GM18517 (cell line): ENCODE results near the gene ZSWIM6.

Experiments used
- ATAC-seq: cut with Tn5 transposase; IDR thresholded peaks from one replicate; pipeline ENCODE4 v1.9.1; 2021; ENCODE audit warnings: mild to moderate bottlenecking, moderate library complexity; ENCODE audit not compliant: unreplicated experiment

The ZSWIM6 gene

DNA sequence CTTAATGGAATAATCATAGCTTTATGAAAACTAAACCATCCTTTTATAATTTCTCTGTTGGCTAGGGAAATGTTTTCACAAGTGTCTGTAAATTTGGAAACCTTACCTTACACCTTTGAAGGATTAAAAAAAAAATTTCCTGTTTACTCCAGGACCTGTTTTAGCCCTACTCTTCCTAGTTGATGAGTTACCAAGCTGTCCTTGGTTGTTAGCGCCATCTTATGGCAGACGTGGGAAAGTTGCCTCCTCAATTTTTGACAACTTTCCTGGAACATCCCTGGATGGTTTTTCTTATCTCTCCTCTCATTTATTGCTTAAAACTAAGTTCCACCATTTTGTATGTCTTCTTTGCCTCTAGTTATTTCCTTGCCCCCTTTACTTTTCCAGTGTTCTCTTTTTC lies 25.7 kb downstream of the ZSWIM6 start:
- no peak for ATAC-seq

DNA sequence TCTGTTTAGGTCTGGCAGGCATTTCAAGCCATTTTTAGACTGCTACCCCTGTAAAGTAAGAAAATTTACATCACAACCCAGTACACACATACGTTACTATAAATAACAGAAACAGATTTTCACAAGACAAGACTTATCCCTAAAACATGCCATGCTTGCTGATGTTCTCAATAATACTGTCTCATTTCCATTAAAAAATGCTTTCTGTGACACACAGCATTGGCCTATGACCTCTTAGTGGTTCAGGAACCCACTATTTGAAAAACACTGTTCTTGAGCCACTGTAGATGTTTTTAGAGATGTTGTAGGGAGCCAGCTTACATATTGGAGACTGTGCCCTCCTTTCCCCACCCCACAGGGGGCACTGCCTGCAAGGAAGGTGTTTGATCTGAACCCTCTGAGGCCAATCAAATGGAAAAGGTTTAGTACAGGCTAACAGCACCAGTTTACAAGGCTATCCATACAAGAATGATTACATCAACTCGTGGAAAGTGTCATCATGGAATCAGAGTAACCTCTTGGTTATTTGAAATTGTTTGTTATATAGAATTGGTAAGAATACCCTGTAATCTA lies 30.8 kb downstream of the ZSWIM6 start:
- ATAC-seq, result no peak

DNA sequence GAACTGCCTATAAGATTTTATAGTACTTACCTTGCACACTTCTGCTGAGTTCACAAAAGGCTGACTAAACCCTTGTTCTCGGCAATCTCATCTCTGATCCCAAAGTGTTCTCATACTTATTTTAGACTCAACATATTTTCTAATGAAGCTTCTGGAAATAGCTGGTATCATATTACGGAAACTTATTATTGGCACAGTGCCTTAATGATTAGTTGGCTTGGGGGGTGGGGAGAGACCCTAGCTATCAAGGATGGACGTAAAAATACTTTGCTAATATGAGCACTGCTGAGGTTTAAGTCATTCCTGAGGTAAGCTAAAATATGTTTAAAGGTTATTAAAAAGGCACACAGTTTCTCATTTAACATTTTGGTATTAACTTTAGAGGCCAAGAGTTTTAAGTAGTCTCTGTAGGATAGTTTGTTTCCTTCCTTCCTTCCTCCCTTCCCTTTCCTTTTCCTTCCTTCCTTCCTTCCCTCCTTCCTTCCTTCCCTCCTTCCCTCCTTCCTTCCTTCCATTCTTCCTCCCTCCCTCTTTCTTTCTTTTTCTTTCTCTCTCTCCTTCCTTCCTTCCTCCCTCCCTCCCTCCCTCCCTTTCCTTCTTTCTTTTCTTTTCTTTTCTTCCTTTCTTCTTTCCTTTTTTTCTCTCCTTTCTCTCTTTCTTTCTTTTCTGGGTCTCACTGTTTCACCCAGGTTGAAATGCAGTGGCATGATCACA lies 31.5 kb downstream of the ZSWIM6 start:
- no peak for ATAC-seq

DNA sequence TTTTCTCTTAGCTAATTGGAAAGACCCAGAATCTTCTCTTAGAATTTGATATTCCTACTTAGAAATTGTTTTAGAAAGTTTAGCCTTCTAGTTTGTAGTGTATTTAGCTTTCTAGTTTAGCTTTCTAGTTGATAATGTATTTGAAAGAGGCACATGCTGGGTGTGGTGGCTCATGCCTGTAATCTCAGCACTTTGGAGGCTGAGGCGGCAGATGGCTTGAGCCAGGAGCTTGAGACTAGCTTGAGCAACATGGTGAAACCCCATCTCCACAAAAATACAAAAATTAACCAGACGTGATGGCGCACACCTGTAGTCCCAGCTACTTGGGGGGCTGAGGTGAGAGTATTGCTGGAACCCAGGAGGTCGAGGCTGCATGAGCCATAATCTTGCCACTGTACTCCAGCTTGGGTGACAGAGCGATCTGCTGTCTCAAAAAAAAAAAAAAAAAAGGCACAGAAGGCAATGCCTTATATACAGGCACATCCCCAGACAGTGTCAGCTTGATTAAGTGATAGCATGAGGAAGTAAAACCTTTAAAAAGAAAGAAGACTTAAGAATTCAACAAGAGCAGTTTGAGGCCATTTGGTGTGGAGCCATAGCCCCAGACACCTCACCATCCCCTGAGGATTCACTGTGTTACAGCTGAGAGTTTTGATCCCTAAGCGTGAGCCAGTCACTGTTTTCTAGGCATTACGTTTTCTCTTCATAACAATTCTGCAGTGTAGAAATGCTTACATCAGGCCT lies 34.6 kb downstream of the ZSWIM6 start:
- no peak for ATAC-seq

DNA sequence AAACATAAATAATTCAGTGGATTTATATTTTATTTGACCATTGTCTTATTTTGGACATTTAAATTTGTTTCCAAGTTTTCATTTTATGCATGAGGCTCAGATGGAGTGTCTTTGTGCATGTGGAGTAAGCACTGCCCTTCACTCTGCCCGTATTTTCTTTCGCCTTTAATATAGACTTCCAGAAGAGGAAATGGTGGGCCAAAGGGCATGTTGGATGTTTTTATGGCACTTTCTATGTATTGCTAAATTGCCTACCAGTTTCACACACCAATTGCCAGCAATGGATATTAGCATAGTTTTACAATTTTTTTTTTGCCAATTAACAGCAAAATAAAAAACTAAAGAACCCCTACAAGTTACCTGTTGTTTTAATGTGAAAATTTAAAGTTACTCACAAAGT lies 38.4 kb downstream of the ZSWIM6 start:
- ATAC-seq, result no peak

DNA sequence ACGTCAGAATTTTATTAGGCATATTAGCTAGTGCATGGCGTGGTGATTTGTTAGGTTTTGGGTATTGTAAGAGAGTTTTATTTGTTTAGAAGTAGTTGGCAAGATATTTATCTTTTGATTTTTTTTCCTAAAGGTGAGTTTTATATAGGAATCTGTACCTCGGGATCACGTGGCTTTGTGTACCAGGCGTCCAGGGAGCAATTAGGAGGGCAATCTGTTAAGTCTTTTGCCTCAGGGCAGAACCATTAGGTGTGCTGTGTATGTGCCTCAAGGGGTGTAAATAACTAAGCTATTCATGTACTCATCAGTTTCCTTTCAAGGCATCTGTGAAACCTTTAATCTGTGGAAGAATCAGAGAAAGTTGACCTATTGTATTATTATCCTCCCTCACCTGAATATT lies 39.4 kb downstream of the ZSWIM6 start:
- no peak for ATAC-seq

DNA sequence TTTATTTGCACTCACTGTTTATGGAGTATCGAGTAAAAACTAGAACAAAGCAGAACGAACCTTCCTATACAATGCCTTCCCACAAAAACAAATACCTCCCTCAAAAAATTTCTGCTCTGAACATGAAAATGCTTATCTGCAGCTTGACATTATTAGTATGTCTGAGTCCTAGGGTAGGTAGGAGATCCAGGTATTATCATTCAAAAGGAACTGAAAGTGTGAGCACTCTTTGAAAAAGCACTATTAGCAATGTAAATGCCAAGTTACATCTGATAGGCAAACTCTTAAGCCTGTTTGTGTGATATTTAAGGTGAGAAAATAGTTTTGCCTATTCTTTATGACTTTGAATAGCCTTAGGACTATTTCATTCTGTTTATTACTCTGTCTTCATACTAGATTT lies 47.6 kb downstream of the ZSWIM6 start:
- no peak for ATAC-seq

DNA sequence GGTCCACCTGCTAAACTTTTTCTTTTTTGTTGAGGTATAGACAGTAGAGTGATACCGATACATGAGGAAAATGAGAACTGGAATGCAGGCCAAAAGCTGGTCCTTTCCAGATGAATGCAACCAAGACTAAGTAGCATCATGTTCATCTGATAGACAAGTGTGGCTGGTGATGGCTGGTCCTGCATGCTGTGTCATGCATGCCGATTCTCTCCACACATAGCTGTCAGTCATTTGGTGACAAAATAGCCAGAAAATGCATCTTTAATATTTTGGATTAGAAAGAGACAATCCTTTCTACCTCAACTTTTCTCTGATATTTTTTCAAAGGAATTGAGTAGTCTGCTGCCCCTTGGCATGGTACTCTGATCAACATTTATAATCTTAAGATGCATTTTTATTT lies 49.9 kb downstream of the ZSWIM6 start:
- ATAC-seq, result no peak

DNA sequence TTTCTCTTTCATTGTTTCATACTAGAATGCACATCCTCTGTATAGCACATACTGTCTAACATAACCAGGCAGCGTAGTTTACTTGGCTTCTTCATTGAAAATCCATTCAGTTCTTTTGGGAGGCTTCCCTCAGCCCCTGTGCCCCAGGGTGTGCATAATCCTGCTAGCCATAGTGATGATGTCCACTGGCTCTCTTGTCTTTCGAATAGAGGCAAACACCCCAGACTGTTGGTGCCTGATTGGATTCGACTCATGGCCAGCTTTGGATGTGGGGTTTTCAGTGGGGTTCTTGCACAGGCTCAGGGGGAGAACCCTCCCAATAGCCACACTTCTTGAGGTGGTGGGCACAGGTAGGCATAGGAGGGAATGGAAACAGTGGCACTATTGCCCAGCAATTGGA lies 53.6 kb downstream of the ZSWIM6 start:
- no peak for ATAC-seq

DNA sequence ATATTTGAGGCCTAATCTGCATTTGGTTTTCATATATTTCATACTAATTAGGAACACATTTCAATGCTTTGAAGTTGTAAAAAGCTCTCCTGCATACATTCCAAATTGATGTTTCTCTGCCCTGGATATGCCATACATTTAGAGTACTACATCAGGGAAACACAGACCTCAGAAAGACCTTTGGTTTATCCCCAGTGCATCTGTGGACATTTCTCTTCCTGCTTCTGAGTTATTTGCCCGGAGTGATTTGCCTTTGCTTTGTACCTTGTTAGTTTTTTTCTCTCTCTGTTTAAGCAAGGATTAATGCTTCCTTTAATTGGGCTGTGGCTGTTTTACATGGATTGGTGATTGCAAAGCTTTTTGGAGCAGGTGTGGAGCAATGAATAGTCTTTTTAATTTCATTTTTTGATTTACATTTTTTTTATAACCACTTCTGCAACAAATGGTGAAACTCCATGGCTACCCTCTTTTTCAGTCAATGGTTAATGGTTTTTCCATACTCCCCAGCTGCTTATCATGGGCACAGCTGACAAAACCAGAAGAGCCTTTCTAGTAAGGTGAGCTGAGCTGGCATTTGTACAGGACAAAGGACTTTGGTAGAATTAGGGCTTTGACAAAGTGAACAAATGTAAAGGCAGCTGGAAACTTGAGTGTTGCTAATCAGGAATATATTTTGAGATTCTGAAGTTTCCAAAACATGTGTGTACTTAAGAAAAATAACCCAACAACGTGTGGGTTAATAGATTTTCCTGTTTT lies 54.2 kb downstream of the ZSWIM6 start:
- ATAC-seq, result no peak

DNA sequence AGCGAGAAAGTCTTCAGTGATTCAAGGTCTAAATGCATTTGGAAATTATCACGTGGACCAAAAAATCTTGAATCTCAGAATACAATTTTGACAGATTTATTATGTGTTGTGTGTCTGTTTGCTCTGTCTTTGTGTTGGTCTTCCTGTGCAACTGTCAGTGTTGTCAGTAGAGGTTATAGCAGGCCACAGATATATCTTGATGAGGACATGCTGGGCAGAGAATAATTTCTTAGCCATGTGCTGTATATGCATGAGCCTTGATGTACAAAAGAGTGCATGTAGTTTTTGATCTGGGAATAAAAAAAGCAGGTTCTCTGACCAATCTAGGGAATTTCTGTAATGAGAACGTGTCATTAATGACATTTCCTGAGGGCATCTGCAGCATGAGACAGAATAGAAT lies 57.6 kb downstream of the ZSWIM6 start:
- ATAC-seq, result no peak

DNA sequence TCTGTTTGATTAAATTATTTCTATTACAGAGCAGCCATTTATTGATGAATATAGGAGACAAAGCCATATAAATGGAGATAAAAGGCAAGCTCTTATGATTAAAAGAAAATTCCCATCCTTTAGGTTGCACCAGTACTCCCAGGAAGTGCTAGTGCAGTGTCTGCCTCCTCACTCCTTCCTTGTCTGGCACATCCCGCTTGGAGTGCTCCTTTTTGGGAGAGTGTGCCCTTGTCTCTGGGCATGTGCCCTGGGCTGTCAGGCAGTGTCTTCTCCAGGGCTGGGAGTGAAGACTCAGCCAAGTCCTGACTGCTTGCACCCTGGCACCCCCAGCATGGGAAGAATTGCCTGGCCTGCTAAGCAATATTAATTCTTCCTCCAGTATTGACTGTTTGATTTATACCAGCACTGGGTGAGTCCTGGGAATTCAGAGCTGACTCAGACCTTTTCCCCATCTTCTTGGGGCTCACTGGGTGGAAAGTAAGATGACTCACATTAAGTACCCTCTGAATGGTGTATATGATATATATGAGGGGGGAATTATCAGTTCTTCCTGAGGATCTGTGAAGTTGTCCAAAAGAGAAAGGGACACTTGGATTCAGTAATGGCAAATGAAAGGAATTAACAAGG lies 62.1 kb downstream of the ZSWIM6 start:
- ATAC-seq, result no peak

DNA sequence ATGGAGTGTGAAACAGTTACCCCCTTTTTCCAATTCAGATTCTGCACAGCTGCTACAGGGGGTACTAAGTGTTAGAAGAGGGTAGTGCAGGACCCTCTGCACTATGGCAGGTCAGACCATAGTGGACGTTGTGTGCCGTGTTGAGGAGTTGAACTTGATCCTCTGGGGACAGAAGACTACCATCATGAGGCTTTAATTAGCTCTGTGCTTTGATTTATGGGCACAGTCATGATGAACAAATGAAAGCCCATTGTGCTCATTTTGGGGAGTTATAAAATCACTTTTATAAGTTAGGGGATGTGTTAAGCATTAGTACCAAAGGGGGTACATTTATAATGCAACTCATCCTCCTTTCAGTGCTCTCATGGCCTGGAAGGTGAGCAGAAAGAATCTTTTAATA lies 62.7 kb downstream of the ZSWIM6 start:
- no peak for ATAC-seq

DNA sequence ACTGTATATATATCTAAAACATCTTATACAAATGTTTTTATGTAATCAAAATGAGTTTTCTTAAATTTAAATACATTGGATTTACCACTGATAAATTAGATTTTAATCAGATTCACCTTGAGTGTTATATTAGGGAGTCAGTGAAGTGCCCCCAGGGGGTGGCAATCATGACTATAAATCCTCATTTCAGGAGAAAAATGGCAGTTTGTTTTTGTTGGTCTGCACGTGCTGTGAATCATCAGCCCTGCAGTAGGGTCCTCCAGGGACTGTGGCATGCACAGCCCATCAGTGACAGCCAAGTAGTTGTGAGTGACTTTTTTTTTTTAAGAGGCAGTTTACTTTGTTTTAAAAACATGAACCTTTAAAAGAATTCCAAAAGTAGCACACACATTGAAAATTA lies 65.2 kb downstream of the ZSWIM6 start:
- no peak for ATAC-seq

DNA sequence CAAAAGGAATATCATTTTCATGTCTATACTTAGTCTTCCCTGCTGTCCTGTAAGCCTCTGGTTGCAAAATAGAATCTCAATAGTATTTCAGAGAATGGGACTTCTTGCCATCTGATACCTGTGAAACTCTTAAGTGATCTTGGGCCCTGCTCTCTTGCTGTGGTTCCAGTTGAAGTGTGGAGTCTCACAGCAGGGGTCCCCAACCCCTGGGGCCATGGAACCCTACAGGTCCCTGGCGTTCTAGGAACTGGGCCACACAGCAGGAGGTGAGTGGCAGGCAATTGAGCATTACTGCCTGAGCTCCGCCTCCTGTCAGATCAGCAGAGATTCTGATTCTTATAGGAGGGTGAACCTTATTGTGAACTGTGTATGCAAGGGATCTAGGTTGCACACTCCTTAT lies 65.9 kb downstream of the ZSWIM6 start:
- ATAC-seq, result no peak

DNA sequence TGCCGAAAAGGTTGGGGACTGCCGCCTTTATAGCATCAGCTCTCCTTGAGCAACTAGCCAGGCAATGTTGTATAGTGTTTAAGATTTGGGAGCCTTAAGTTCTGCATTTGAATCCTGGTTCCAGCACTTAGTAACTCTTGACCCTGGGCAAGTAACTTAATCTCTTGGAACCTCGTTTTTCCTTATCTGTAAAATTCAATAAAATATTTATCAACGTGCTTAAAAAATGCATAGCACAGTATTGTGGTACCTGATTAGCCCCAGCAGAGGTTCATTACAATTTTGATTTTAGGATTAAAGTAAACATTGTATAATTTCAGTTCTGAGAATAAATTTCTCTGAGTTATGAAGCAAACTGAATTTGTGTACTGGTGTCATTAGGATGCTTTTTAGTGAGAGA lies 66.4 kb downstream of the ZSWIM6 start:
- ATAC-seq, result no peak

DNA sequence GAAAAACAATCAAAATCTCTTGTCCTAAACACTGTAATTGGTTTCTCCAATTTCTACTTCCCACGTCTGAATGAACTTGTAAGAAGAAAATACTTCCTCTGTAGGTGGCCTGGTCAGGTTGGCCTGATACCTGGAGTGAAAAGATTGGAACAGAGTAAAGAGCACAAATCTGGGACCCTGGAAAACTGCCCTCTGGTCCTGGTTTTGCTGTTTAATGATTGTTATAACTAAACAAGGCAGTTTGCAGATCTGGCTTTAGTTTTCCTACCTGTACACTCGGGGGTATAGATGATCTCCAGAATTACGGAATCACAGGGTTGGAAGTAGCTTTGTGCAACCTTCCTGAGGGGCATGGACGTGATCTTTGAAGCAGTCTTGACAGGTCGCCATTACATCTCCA lies 67.6 kb downstream of the ZSWIM6 start:
- no peak for ATAC-seq

DNA sequence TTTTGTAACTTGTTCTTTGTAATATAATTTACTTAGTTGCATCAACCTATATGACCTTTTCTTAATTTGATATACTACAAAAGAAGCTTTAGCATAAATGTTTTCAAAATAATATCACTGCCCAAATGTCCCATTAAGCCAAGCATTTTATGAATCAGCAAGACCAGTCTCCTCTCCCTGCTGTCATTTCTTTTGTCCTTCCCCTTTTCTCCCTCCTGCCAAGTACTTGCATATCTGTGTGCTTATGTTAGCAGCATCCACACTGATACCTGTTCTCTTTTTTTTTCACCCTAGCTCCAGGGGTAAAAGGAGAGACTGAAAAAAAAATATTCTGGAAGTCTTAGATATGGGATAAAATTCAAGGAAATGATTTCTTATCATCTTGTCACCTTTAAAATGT lies 69.7 kb downstream of the ZSWIM6 start:
- ATAC-seq, result no peak

DNA sequence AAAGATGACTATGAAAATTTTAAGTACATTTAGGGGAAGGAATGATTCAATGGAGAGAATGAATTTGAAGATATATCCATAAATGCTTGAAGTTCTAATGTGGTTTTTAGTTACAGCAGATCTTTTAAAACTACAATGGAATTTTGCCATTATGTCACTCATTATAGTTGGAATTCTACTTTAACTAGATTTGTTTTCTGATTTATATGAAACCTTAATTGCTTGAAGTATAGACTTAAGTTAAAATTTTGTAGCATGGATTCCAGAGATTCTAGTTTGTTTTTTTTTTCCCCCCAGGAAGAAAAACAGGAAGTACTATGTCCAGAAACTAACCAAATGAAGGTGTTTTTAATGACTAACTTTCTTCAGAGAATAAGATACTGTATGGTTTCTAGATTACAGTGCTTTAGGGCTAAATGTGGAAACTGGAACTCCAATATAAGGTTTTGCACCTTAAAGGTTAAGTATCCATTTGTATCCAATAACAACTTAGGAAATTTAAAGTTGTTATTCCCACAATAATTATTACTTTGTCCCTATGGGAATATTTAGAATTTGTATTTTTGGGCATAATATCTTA lies 70.3 kb downstream of the ZSWIM6 start:
- no peak for ATAC-seq

DNA sequence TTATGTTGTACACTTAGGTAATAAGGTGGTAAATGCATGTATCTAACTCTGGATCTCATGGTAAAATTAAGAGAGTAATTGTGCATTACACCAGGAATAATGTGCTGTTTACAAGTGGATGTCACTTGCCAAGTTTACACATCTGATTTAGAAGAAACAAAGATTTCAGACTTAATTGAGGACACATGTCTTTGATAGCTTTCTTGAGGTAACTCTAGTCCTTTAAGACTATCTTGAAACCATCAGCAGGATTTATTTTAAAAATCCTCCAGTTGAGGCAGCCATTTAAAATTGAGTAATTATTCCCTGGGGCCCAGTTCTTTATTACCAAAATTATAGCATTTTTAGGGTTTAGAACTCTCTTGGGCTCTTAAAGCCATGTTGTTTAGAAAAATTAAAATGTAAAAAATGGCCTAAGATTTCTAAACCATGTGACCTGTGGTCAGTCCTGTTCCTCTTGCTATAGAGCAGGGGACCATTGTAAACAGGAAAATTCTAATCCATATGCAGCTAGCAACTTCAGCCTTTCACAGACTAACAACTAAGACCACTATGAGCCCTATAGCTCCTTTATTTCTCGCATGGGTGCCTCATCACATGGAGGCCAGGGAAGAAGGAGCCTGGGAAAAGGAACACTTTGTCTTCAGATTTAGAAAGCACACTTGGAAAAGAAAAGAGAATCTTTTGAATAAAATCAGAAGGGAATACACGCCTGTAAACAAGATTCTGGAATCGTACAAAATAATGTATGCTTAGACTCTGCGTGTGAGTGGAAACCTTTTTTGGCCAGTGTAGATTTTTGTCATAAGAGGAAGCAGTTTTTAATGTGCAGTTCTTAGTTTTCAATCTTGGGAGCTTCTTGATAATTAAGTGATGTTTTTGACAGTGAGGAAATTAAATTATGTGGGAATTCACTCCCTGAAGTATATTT lies 71.2 kb downstream of the ZSWIM6 start:
- ATAC-seq, result no peak
